Activated B cell treated with CpG ODN at 0.5 μM for 24 hours (primary cell): ENCODE measurements around the gene YIPF6. TPM values are rescaled to one million over a fixed set of nuclear protein-coding genes. Genes with fewer than 3 reads are reported as not detected.
"Not testable (repeated sequence)": the region's sequence is repeated elsewhere in the genome, so short reads cannot be mapped to it uniquely, and the experiment has no call there.

ENCODE experiments used
- ATAC-seq: fragments of 200-7000 bp; cut with Tn5 transposase; one replicate; pipeline ENCODE4 v1.10.0; 2021; ENCODE audit warnings: low read depth, mild to moderate bottlenecking, moderate library complexity
- CTCF ChIA-PET: fragments of 350-600 bp; sonication (Branson Sonifier 250); formaldehyde crosslinking; loops from one replicate; lab custom pipeline; 2021; ENCODE audit warnings: antibody characterized with exemption; lab: Charles Lee
- POLR2A ChIA-PET: fragments of 350-600 bp; sonication (Branson Sonifier 250); formaldehyde crosslinking; loops from one replicate; lab custom pipeline; 2021; ENCODE audit warnings: antibody characterized with exemption; lab: Charles Lee
- DNase-seq: peaks from one replicate; pipeline ENCODE4 v3.0.0; 2022
- H3K27ac Mint-ChIP-seq: one replicate; pipeline ENCODE4 v1.8.0; 2020; ENCODE audit warnings: mixed read lengths
- H3K27me3 Mint-ChIP-seq: one replicate; pipeline ENCODE4 v1.8.0; 2021; ENCODE audit warnings: mixed read lengths
- H3K36me3 Mint-ChIP-seq: one replicate; pipeline ENCODE4 v1.8.0; 2021; ENCODE audit warnings: low read depth, mixed read lengths
- H3K4me1 Mint-ChIP-seq: one replicate; pipeline ENCODE4 v1.8.0; 2021; ENCODE audit warnings: mixed read lengths
- H3K4me3 Mint-ChIP-seq: one replicate; pipeline ENCODE4 v1.8.0; 2020; ENCODE audit warnings: mild to moderate bottlenecking, mixed read lengths
- H3K9me3 Mint-ChIP-seq: one replicate; pipeline ENCODE4 v1.8.0; 2020; ENCODE audit warnings: mixed read lengths
- CTCF ChIP-seq: fragments of 200-600 bp; IDR thresholded peaks from one replicate; pipeline ENCODE4 v1.8.0; 2022; ENCODE audit warnings: antibody characterized with exemption, mild to moderate bottlenecking
- intact Hi-C: fragments of 100-400 bp; cut with micrococcal nuclease; formaldehyde crosslinking; loops from one replicate; pipeline ENCODE4 v1.15.1; 2024
- total RNA-seq: library from RNA; stranded (reverse); gene quantifications from 2 replicates; pipeline ENCODE4 v1.2.3, GENCODE V29; 2022

YIPF6 gene
- total RNA-seq, 1 donor from 2014 or later, result 20.2 TPM

GRCh38 chrX:68464796-68465195 lies 34.1 kb upstream of the YIPF6 start:
- intact Hi-C loops, result loop anchor here (5.0 kb wide), 1 partner anchor 267 kb away; no protein-coding TSS in a partner anchor
- Mint-ChIP-seq H3K27me3 (no peaks in the 10 kb centered on the region), H3K9me3 (no peaks in the 10 kb centered on the region), H3K4me3 (no peak overlapping the region), H3K36me3 (no peaks in the 10 kb centered on the region), H3K27ac (no peak overlapping the region), H3K4me1 (no peaks in the 10 kb centered on the region)
- TF ChIP-seq CTCF, result no peak
- DNase-seq (no peak), ATAC-seq (no peak)
- POLR2A ChIA-PET, result no interaction called here
- CTCF ChIA-PET, result no interaction called here

- CTCF ChIA-PET, result no interaction called here
- Mint-ChIP-seq H3K9me3 (no peaks in the 10 kb centered on the region), H3K4me1 (no peaks in the 10 kb centered on the region), H3K27me3 (no peaks in the 10 kb centered on the region), H3K27ac (no peak overlapping the region), H3K4me3 (no peak overlapping the region), H3K36me3 (no peaks in the 10 kb centered on the region)
- POLR2A ChIA-PET, result no interaction called here
- no peak for DNase-seq
- intact Hi-C loops, result no loop called here
- no peak for TF ChIP-seq CTCF
- no peak for ATAC-seq
These were observed 17.9 kb upstream of the YIPF6 start for GRCh38 chrX:68480969-68481368.

GRCh38 chrX:68486198-68486597 lies 12.7 kb upstream of the YIPF6 start:
- not testable (repeated sequence) for H3K27ac Mint-ChIP-seq

GRCh38 chrX:68487254-68487653 lies 11.6 kb upstream of the YIPF6 start:
- ChIA-PET POLR2A (no interaction called here), CTCF (no interaction called here)
- H3K27ac Mint-ChIP-seq, result no peak overlapping the region

More at GRCh38 chrX:68486198-68486597, 12.7 kb upstream of the YIPF6 start:
- H3K9me3 Mint-ChIP-seq, intact Hi-C loops, H3K4me1 Mint-ChIP-seq, ATAC-seq, POLR2A ChIA-PET, DNase-seq, H3K27me3 Mint-ChIP-seq, H3K4me3 Mint-ChIP-seq, H3K36me3 Mint-ChIP-seq, CTCF ChIA-PET: not testable (repeated sequence)

GRCh38 chrX:68487924-68488323 lies 10.9 kb upstream of the YIPF6 start:
- no peak for TF ChIP-seq CTCF
- POLR2A ChIA-PET, result no interaction called here
- ATAC-seq, result no peak

More at GRCh38 chrX:68487254-68487653, 11.6 kb upstream of the YIPF6 start:
- ATAC-seq (no peak), DNase-seq (no peak)
- Mint-ChIP-seq H3K4me3 (no peak overlapping the region), H3K36me3 (no peaks in the 10 kb centered on the region), H3K27me3 (no peaks in the 10 kb centered on the region), H3K9me3 (no peaks in the 10 kb centered on the region), H3K4me1 (no peaks in the 10 kb centered on the region)
- no peak for TF ChIP-seq CTCF
- intact Hi-C loops, result no loop called here

GRCh38 chrX:68488657-68489056 lies 10.2 kb upstream of the YIPF6 start:
- Mint-ChIP-seq H3K36me3 (no peaks in the 10 kb centered on the region), H3K9me3 (no peaks in the 10 kb centered on the region), H3K27me3 (no peaks in the 10 kb centered on the region), H3K27ac (no peak overlapping the region), H3K4me3 (no peak overlapping the region), H3K4me1 (no peaks in the 10 kb centered on the region)
- TF ChIP-seq CTCF, result no peak
- intact Hi-C loops, result no loop called here
- ATAC-seq, result no peak
- ChIA-PET CTCF (no interaction called here), POLR2A (no interaction called here)
- DNase-seq, result no peak

More at GRCh38 chrX:68487924-68488323, 10.9 kb upstream of the YIPF6 start:
- CTCF ChIA-PET, result no interaction called here
- no peaks in the 10 kb centered on the region for H3K9me3 Mint-ChIP-seq
- no peaks in the 10 kb centered on the region for H3K4me1 Mint-ChIP-seq
- no peak for DNase-seq
- H3K27me3 Mint-ChIP-seq, result no peaks in the 10 kb centered on the region
- intact Hi-C loops, result no loop called here
- no peak overlapping the region for H3K4me3 Mint-ChIP-seq
- no peaks in the 10 kb centered on the region for H3K36me3 Mint-ChIP-seq
- no peak overlapping the region for H3K27ac Mint-ChIP-seq
